HG02623 (cell line): ENCODE results near the gene SYT5.
"Not testable (repeated sequence)": the region's sequence is repeated elsewhere in the genome, so short reads cannot be mapped to it uniquely, and the experiment has no call there.

Experiments used
- ATAC-seq: cut with Tn5 transposase; IDR thresholded peaks from one replicate; pipeline ENCODE4 v1.9.1; 2021; ENCODE audit warnings: moderate library complexity; ENCODE audit not compliant: unreplicated experiment

Gene SYT5

GRCh38 chr19:55179606-55180484 lies at the start of gene SYT5:
TSS of gene SYT5 (minus strand) at chr19:55180289. CDS start at chr19:55179041, 1,248 bp downstream.
- ATAC-seq: no peak

GRCh38 chr19:55229789-55230182 lies 49.7 kb upstream of the SYT5 start:
- ATAC-seq: no peak

GRCh38 chr19:55229145-55229788 lies 49.2 kb upstream of the SYT5 start:
- ATAC-seq: no peak

DNA sequence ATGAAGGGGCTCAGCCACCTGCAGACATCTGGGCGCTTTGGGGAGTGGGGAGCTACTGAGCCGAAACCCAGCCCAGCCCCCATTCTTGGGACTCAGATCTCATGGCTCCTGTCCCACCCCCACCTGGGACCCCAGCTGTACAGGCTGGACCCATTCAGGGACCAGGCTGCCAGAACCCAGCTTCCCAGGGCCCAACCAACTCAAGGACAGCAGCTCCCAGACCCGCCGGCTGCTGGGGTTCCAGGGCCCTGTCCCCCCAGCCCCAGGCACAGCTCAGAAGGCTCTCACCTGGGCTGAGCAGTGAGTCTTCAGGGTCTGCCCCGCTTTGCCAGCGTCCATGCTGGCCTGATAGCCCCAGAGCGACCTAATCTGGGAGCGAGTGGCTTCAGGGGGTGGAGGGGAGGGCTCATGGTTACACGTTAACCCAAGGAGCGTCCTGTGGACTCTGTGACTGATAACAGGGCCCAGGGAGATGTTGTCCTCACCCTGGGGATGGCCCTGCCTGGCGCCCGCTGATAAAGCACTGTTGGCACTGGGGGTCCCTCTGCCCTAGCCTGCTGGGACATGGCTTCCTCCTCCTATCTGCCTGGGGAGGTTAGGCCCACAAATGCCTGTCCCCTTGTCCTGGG lies 48.4 kb upstream of the SYT5 start, which contains the start of gene TMEM86B:
TSS of gene TMEM86B (minus strand) at position 361 of the 629 bp plus-strand sequence. CDS start at position 339, 22 bp downstream.
- no peak for ATAC-seq

DNA sequence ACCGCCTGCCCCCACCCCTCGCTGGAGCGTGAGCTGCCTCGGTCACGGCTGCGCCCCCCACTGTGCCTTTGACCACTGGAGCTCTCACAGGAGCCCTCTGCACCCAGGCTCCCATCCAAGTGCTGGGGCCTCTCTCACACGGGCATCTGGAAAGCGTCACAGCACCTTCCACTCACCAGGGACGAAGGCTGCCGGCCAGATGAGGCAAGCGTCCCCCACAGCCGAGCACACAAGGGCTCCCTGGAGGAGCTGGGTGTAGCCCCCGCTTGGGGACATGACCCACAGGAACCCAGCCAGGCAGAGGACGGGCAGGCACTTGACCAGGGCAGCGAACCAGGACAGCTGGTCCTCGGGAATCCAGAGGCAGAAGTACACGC lies 47.9 kb upstream of the SYT5 start:
- no peak for ATAC-seq

- no peak for ATAC-seq
Measured at GRCh38 chr19:55227241-55228014, 47.3 kb upstream of the SYT5 start.

DNA sequence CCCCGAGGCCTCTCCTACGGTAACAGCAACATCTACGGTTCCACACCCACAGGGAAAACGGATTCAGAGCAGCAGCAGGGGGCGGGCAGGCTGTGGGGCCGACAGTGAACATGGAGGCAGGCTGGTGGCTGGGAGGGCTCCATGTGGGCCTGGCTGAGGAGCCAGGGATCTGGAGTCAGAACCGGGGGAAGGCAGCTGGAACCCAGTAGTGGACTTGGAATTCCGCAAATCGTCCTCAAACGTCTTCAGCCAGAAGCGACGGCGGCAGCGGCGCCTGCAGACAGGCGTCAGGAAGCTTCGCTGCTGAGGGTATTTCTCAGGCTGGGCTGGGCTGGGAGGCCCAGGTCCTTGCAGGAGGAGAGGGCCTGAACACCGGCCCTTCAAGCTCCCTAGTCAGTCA lies 46.7 kb upstream of the SYT5 start:
- no peak for ATAC-seq

- no peak for ATAC-seq
Measured at GRCh38 chr19:55226273-55226672, 46.2 kb upstream of the SYT5 start.

DNA sequence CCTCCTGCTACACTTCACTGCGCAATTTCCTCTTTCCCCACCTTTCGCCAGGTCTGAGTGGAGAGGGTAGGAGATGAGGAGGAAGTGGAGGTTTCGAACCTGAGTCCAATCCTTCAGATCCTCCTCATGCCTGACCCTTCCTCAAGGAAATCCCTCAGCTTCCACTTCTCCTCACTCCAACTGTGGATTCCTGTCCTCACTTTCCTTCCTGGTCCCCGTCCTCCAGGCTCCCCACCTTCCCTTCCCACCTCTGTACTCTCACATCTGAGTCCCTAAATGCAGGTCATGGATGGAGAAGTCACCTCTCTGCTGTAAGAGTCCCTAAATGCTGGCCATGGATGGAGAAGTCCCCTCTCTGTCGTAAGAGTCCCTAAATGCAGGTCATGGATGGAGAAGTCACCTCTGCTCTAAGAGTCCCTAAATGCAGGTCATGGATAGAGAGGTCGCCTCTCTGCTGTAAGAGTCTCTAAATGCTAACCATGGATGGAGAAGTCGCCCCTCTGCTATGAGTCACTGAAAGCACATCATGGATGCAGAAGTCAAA lies 45.4 kb upstream of the SYT5 start:
- ATAC-seq: no peak

- ATAC-seq: not testable (repeated sequence)
Measured at GRCh38 chr19:55224679-55225414, 44.8 kb upstream of the SYT5 start.

GRCh38 chr19:55224038-55224665 lies 44.1 kb upstream of the SYT5 start:
- ATAC-seq: no peak

DNA sequence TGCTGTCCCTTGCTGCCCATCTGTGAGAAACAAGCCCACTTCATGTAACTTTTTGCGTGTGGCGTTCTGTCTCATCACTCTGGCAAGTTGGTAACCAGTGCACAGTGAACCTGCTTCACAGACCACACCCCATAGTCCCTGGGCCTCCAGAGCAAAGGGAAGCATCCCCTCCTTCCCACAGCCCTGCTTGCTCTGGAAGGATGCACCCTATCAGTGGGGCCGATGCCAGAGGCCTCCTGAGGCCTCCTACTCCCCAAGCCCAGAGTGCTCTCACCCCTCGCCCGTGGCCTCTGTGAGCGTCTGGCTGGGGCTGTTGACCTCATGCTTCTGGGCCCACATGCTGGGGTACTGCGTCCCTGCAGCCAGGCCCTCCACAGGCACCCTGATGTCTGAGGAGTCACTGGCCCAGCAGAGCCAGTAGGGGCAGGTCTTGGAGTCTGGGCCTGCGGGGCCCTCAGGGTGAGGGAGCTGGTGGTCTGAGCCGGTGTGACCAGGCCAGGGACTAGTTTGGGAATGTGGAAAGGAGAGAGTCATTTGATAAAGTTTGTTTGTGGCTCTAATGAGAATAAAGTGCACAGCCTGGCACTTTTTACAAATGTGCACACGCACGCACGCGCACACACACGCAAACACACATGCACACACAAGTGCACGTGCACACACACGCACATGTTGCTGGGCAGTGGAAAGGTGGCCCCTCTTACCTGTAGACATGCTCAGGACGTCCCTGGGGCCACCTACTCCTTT lies 43.4 kb upstream of the SYT5 start:
- no peak for ATAC-seq

GRCh38 chr19:55220525-55220924 lies 40.4 kb upstream of the SYT5 start:
- no peak for ATAC-seq

- ATAC-seq: no peak
Measured at GRCh38 chr19:55216461-55217198, 36.5 kb upstream of the SYT5 start.

- ATAC-seq: no peak
Measured at GRCh38 chr19:55213547-55213946, 33.5 kb upstream of the SYT5 start.

- no peak for ATAC-seq
Measured at GRCh38 chr19:55212447-55212846, 32.4 kb upstream of the SYT5 start.

DNA sequence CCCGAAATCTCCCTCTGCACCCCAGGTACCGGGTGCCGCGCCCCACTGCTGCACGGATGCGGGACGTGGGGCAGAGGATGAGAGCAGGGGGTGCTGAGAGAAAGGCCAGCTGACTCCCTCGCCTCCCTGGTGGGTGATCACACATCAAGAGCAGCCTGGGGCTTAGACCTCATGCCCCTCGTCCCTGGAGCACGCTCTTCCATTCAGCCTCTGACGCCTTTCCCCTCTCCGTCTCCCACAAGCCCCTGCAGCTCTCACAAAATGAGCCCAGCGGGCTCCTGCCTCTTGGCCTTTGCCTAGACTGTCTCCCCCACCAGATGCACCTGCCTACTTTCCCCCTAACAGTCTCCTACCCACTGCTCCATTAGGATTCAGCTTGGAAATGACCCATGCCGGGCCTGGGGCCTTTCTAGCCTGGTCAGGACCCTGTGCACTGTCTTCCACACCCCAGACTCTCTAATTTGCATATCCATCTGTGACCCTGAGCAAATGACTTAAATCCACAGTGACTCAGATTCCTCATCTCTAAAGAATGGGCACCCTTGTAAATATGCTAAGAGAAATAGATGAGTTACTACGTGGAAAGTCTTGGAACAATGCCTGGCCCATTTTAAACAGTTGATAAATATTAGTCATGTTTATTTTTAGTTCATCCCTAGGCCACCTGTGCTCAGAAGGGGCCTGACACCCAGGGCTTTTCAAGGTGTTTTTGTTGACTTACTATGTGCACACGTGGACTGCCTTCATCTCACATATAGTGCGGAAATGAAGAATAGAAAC lies 29.8 kb upstream of the SYT5 start:
- no peak for ATAC-seq
